GM18499 (cell line): ENCODE data around the gene CACHD1.

Experiments
- ATAC-seq: cut with Tn5 transposase; IDR thresholded peaks from one replicate; pipeline ENCODE4 v1.9.1; 2021; ENCODE audit warnings: moderate number of reproducible peaks; ENCODE audit not compliant: insufficient read depth, unreplicated experiment

CACHD1 gene

GRCh38 chr1:64542118-64542517, 72.2 kb downstream of the CACHD1 start:
- ATAC-seq = no peak

GRCh38 chr1:64543831-64544230, 73.9 kb downstream of the CACHD1 start:
- ATAC-seq = no peak

GRCh38 chr1:64545118-64545843, 75.4 kb downstream of the CACHD1 start:
- ATAC-seq = no peak

GRCh38 chr1:64546013-64546412, 76.1 kb downstream of the CACHD1 start:
- no peak for ATAC-seq

GRCh38 chr1:64549464-64550239, 79.7 kb downstream of the CACHD1 start:
- no peak for ATAC-seq

GRCh38 chr1:64550510-64550909, 80.6 kb downstream of the CACHD1 start:
- ATAC-seq = no peak

- ATAC-seq = no peak
Observed at GRCh38 chr1:64550946-64551605, 81.1 kb downstream of the CACHD1 start.

GRCh38 chr1:64553285-64553684, 83.4 kb downstream of the CACHD1 start:
- no peak for ATAC-seq

- no peak for ATAC-seq
Observed at GRCh38 chr1:64555947-64556346, 86.0 kb downstream of the CACHD1 start.

- ATAC-seq = no peak
Observed at GRCh38 chr1:64561993-64562392, 92.1 kb downstream of the CACHD1 start.

GRCh38 chr1:64563958-64564565, 94.1 kb downstream of the CACHD1 start:
- ATAC-seq = no peak

- no peak for ATAC-seq
Observed at GRCh38 chr1:64564891-64565290, 95.0 kb downstream of the CACHD1 start.

GRCh38 chr1:64567426-64568170, 97.7 kb downstream of the CACHD1 start:
- no peak for ATAC-seq

GRCh38 chr1:64568171-64568450, 98.2 kb downstream of the CACHD1 start:
- no peak for ATAC-seq

GRCh38 chr1:64569411-64569810, 99.5 kb downstream of the CACHD1 start:
- no peak for ATAC-seq

GRCh38 chr1:64570267-64570855, 100.4 kb downstream of the CACHD1 start:
- ATAC-seq = no peak

- ATAC-seq = no peak
Observed at GRCh38 chr1:64572222-64572900, 102.4 kb downstream of the CACHD1 start.

GRCh38 chr1:64574301-64574700, 104.4 kb downstream of the CACHD1 start:
- no peak for ATAC-seq

- ATAC-seq = no peak
Observed at GRCh38 chr1:64575881-64576676, 106.2 kb downstream of the CACHD1 start.
